ENCODE measurements around the gene PRPF6.

Gene PRPF6

DNA sequence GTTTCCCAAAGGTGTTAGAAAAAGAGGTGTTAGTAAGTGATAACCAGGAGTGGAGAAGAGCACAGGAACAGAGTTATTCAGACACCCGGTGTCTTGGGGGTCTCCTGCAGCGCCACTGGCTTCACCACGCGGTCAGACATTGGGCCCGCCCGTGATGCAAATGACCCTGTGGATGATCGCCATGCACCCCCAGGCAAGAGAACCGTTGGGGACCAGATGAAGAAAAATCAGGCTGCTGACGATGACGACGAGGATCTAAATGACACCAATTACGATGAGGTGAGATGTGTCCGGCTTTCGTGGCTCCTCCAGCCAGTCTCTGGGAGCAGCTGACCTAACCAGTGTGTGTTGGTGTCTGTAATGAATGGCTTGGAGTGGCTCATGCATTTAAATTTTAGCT lies 2.0 kb downstream of the PRPF6 start:
- TF ChIP-seq, protein P1, sequence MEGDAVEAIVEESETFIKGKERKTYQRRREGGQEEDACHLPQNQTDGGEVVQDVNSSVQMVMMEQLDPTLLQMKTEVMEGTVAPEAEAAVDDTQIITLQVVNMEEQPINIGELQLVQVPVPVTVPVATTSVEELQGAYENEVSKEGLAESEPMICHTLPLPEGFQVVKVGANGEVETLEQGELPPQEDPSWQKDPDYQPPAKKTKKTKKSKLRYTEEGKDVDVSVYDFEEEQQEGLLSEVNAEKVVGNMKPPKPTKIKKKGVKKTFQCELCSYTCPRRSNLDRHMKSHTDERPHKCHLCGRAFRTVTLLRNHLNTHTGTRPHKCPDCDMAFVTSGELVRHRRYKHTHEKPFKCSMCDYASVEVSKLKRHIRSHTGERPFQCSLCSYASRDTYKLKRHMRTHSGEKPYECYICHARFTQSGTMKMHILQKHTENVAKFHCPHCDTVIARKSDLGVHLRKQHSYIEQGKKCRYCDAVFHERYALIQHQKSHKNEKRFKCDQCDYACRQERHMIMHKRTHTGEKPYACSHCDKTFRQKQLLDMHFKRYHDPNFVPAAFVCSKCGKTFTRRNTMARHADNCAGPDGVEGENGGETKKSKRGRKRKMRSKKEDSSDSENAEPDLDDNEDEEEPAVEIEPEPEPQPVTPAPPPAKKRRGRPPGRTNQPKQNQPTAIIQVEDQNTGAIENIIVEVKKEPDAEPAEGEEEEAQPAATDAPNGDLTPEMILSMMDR (conservative IDR thresholded peaks at IDR 0.05; ENCODE audit: control insufficient read depth, insufficient read depth, low read depth, low read length) = no peak
- H3K4me3 ChIP-seq (ENCODE audit: control insufficient read depth, low read depth, low read length) = no peak overlapping the region
- DNase-seq (ENCODE audit: low read depth) = no peak

DNA sequence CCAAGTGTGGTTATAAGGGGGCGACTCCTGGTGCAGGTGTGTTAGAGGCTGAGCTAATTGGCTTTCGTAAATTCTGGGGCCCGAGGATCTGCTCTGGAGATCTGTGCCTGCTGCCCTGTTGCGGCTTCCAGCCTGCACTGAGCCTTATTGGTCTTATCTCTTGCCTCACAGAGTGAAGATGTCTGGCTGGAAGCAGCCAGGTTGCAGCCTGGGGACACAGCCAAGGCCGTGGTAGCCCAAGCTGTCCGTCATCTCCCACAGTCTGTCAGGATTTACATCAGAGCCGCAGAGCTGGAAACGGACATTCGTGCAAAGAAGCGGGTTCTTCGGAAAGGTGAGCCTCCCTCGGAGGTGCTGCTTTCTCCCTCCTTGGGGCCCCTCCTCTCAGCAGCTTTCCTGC lies 20.0 kb downstream of the PRPF6 start:
- no peak overlapping the region for H3K4me3 ChIP-seq (ENCODE audit: control insufficient read depth, low read depth, low read length)

DNA sequence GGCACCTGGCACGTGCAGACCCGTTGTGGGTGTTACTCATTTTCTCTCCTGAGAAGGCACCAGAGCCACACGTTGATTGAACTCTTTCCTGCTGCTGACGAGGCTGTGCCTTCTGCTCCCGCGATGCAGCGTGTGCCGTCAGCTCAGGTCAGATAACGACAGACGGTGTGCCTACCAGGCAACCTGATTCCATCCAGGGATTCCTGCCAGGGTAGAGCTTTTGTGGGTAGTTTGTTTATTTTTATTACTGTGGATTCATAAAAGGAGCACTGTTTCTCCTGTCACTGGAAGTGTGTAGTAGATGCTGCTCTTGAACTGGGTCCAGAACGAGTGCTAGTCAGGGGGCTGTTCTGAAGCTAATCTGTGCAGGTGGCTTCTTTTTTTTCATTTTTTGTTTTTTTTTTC lies 20.7 kb downstream of the PRPF6 start:
- TF ChIP-seq, protein P1 (conservative IDR thresholded peaks at IDR 0.05; ENCODE audit: control insufficient read depth, insufficient read depth, low read depth, low read length) = no peak
- no peak for DNase-seq (ENCODE audit: low read depth)
- H3K4me3 ChIP-seq (ENCODE audit: control insufficient read depth, low read depth, low read length) = no peak overlapping the region

More for the DNA sequence above, 20.0 kb downstream of the PRPF6 start:
- TF ChIP-seq, protein P1 (conservative IDR thresholded peaks at IDR 0.05; ENCODE audit: control insufficient read depth, insufficient read depth, low read depth, low read length) = no peak
- no peak for DNase-seq (ENCODE audit: low read depth)

DNA sequence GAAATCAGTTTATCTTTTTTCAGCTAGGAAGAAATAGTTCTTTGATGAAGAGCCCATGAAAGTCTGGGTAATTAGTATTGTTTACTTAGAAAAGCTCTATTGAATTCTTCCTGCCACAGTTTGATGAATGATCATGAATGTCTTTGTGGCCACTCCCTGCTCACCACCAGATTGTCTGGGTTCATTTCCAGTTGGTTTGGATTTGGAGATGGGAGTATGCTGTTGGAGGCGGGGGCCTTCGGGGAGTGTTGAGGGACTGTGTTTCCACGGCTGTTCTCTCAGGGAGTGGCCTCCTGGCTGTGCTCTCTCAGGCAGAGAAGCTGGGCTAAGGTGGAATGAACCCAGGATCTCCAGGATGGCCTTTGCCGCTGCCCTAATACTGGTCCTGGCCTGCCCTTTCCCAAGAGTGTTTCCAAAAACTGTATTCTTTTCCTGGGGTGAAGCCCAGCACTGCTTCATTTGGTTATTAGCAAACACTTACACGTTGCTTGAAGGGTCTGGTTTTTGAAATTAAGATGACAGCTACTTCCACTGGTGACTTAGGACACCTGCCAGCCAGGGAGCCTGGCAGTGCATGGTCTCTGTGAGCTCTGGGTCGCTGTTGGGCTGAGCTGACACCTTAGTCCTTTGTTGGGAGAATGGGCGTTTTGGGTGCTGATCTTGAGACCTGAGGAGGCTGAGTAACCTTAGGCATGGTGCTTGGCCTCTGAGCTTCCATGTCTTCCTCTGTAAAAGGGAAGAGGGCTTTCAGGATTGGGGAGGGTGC lies 23.2 kb downstream of the PRPF6 start:
- DNase-seq (ENCODE audit: low read depth) = no peak
- TF ChIP-seq, protein P1 (conservative IDR thresholded peaks at IDR 0.05; ENCODE audit: control insufficient read depth, insufficient read depth, low read depth, low read length) = no peak
- H3K4me3 ChIP-seq (ENCODE audit: control insufficient read depth, low read depth, low read length) = no peak overlapping the region

DNA sequence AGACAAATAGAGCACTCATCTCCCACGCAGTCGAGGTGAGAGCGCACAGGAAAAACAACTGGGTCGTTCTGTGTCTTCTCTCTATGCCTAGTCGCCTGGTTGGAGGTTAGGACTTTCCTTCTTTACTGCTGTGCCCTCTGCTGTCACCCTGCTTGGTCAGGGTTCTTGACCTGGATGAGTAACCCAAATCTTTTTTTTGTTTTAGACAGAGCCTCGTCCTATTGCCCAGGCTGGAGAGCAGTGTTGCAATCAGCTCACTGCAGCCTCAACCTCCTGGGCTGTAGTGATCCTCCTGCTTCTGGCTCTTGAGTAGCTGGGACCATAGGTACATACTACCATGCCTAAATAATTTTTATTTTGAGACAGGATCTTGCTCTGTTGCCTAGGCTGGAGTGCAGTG lies 24.5 kb downstream of the PRPF6 start:
- TF ChIP-seq, protein P1 (conservative IDR thresholded peaks at IDR 0.05; ENCODE audit: control insufficient read depth, insufficient read depth, low read depth, low read length) = no peak

DNA sequence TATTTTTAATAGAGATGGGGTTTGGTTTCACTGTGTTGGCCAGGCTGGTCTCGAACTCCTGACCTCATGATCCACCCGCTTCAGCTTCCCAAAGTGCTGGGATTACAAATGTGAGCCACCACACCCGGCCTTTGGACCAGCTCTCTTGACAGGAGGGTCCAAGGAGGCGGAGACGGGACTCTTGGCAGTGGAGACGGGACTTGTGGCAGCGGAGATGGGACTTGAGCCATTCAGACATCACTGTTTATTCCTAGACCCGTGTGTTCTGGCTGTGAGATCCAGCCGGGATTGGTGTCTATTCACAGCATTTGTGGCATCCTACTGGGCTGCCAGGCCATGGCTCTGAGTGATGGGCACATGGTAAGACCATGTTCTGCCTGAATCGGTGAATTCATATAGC lies 25.6 kb downstream of the PRPF6 start:
- H3K4me3 ChIP-seq (ENCODE audit: control insufficient read depth, low read depth, low read length) = no peak overlapping the region
- DNase-seq (ENCODE audit: low read depth) = no peak
- TF ChIP-seq, protein P1 (conservative IDR thresholded peaks at IDR 0.05; ENCODE audit: control insufficient read depth, insufficient read depth, low read depth, low read length) = no peak

More for the DNA sequence above, 24.5 kb downstream of the PRPF6 start:
- H3K4me3 ChIP-seq (ENCODE audit: control insufficient read depth, low read depth, low read length) = no peak overlapping the region
- peak; percentile 60 for DNase-seq (ENCODE audit: low read depth)

Measured in fibroblast of mammary gland (primary cell).